PC-3 (cell line): Measurements from ENCODE around the gene DTNBP1. TPM values are rescaled to one million over a fixed set of nuclear protein-coding genes. Genes with fewer than 3 reads are reported as not detected.

ENCODE experiments used
- ATAC-seq: fragments of 200-7000 bp; cut with Tn5 transposase; 2 replicates; pipeline ENCODE4 v1.9.1; 2020; ENCODE audit warnings: mild to moderate bottlenecking, moderate library complexity
- BruUV-seq: library from RNA; stranded (reverse); fragments of 400-500 nt; replicated peaks from 2 replicates; lab custom pipeline; 2021; lab: Mats Ljungman, UMichigan
- CTCF ChIA-PET: fragments of 300-600 bp; sonication (Branson Sonifier 250); formaldehyde crosslinking; loops from one replicate; lab custom pipeline; 2022; ENCODE audit warnings: antibody characterized with exemption; lab: Charles Lee
- POLR2A ChIA-PET: fragments of 300-600 bp; sonication (Branson Sonifier 250); formaldehyde crosslinking; loops from one replicate; lab custom pipeline; 2022; ENCODE audit warnings: antibody characterized with exemption; ENCODE audit not compliant: unreplicated experiment; lab: Charles Lee
- DNase-seq: peaks from one replicate; pipeline ENCODE4 v3.0.0-alpha.2; 2015
- H2AFZ ChIP-seq: fragments of 300-600 bp; sonication (generic); 2 replicates; pipeline ENCODE4 v1.6.0; 2016; ENCODE audit warnings: antibody characterized with exemption, low read length
- H3F3A ChIP-seq: fragments of 300-600 bp; sonication (generic); one replicate; pipeline ENCODE4 v1.6.0; 2017; ENCODE audit warnings: antibody characterized with exemption, low read length, control low read depth, mild to moderate bottlenecking; ENCODE audit not compliant: unreplicated experiment
- H3K27ac ChIP-seq: fragments of 300-600 bp; sonication (generic); 2 replicates; pipeline ENCODE4 v1.5.1; 2016; ENCODE audit warnings: mild to moderate bottlenecking, low read length
- H3K27me3 ChIP-seq: fragments of 300-600 bp; sonication (generic); 2 replicates; pipeline ENCODE4 v1.6.1; 2016; ENCODE audit warnings: low read length, mixed read lengths
- H3K36me3 ChIP-seq: fragments of 300-600 bp; sonication (generic); 2 replicates; pipeline ENCODE4 v1.6.1; 2016; ENCODE audit warnings: low read depth, mixed run types, low read length, mixed read lengths
- H3K4me1 ChIP-seq: fragments of 300-600 bp; sonication (generic); 2 replicates; pipeline ENCODE4 v1.5.1; 2016; ENCODE audit warnings: low read length; ENCODE audit not compliant: insufficient read depth
- H3K4me2 ChIP-seq: fragments of 300-600 bp; sonication (generic); 2 replicates; pipeline ENCODE4 v1.6.0; 2016; ENCODE audit warnings: low read length
- H3K4me3 ChIP-seq: fragments of 300-600 bp; sonication (generic); 2 replicates; pipeline ENCODE4 v1.5.1; 2016; ENCODE audit warnings: mild to moderate bottlenecking, low read length, mixed read lengths
- H3K79me2 ChIP-seq: fragments of 300-600 bp; sonication (generic); 2 replicates; pipeline ENCODE4 v1.6.1; 2017; ENCODE audit warnings: low read length, mixed read lengths
- H3K9ac ChIP-seq: fragments of 300-600 bp; sonication (generic); 2 replicates; pipeline ENCODE4 v1.6.0; 2016; ENCODE audit warnings: mild to moderate bottlenecking, low read length
- H3K9me2 ChIP-seq: fragments of 300-600 bp; sonication (generic); replicated peaks from 2 replicates; pipeline ENCODE4 v1.6.1; 2016; ENCODE audit warnings: mixed run types, low read length, mixed read lengths
- H3K9me3 ChIP-seq: fragments of 300-600 bp; sonication (generic); 2 replicates; pipeline ENCODE4 v1.6.1; 2016; ENCODE audit warnings: low read length, mixed read lengths
- H4K20me1 ChIP-seq: fragments of 300-600 bp; sonication (generic); 2 replicates; pipeline ENCODE4 v1.6.1; 2016; ENCODE audit warnings: low read length, mixed read lengths
- CTCF ChIP-seq: fragments of 300-600 bp; sonication (generic); conservative IDR thresholded peaks from 2 replicates; pipeline ENCODE4 v1.5.1; 2017; ENCODE audit warnings: antibody characterized with exemption, low read depth, mild to moderate bottlenecking, low read length
- EZH2 ChIP-seq: fragments of 300-600 bp; sonication (generic); IDR thresholded peaks from one replicate; pipeline ENCODE4 v1.6.1; 2017; ENCODE audit warnings: antibody characterized with exemption, mild to moderate bottlenecking, low read length; ENCODE audit not compliant: unreplicated experiment
- EZH2phosphoT487 ChIP-seq: fragments of 300-600 bp; sonication (generic); IDR thresholded peaks from 2 replicates; pipeline ENCODE4 v1.6.1; 2018; ENCODE audit warnings: mild to moderate bottlenecking, antibody characterized with exemption, low read length, borderline replicate concordance
- intact Hi-C: fragments of 100-400 bp; cut with micrococcal nuclease; formaldehyde crosslinking; loops from 2 replicates; pipeline ENCODE4 v1.9.0; 2023
- total RNA-seq: library from RNA; depleted of rRNA; stranded (reverse); fragments of >200 nt; gene quantifications from 2 replicates; pipeline ENCODE4 v1.2.3, GENCODE V29; 2014

DTNBP1 gene
- total RNA-seq, 1 experiment from 2014 or later: 7.9 TPM

- Histone ChIP-seq H3F3A (no peaks in the 10 kb centered on the region), H3K9me3 (no peaks in the 10 kb centered on the region), H3K27me3 (no peaks in the 10 kb centered on the region), H3K4me2 (no peak overlapping the region), H3K4me3 (no peak overlapping the region), H3K36me3 (no peaks in the 10 kb centered on the region), H3K79me2 (no peaks in the 10 kb centered on the region; the same call in 1 of the 2 replicates), H3K4me1 (peaks cover 9% of the 10 kb centered on the region), H3K9ac (no peak overlapping the region), H4K20me1 (no peaks in the 10 kb centered on the region), H2AFZ (no peak overlapping the region), H3K27ac (no peak overlapping the region), H3K9me2 (no peaks in the 10 kb centered on the region)
- ATAC-seq: no peak
- intact Hi-C loops: loop anchor here (5.0 to 10.0 kb wide), 2 partner anchors 116 to 379 kb away; partner anchors contain the start of gene JARID2
- TF ChIP-seq EZH2phosphoT487 (no peak), CTCF (peak; percentile 74)
- DNase-seq: peak; percentile 48
- CTCF ChIA-PET: interaction anchor here (0.6 kb wide), 1 partner anchor 203 kb away, joined by 3 read pairs; no protein-coding TSS in a partner anchor
- no TSS peak for BruUV-seq
- POLR2A ChIA-PET: no interaction called here
These were observed 39.3 kb downstream of the DTNBP1 start for GRCh38 chr6:15623276-15624116.

- no peaks in the 10 kb centered on the region for H3K36me3 ChIP-seq
- ATAC-seq (no peak), DNase-seq (no peak)
- H3K4me3 ChIP-seq: no peak overlapping the region
- intact Hi-C loops: loop anchor here (5.0 to 10.0 kb wide), 2 partner anchors 115 to 377 kb away; partner anchors contain the start of gene JARID2
- no peaks in the 10 kb centered on the region; the same call in 1 of the 2 replicates for H3K79me2 ChIP-seq
- H3K27me3 ChIP-seq: no peaks in the 10 kb centered on the region
- TF ChIP-seq CTCF: no peak
- TF ChIP-seq EZH2phosphoT487: no peak
- TF ChIP-seq EZH2: no peak
- H3K4me1 ChIP-seq: peaks cover 7% of the 10 kb centered on the region
- H3F3A ChIP-seq: no peaks in the 10 kb centered on the region
- no peak overlapping the region for H3K9ac ChIP-seq
- no peak overlapping the region for H2AFZ ChIP-seq
- no peaks in the 10 kb centered on the region for H4K20me1 ChIP-seq
- CTCF ChIA-PET: no interaction called here
- no TSS peak for BruUV-seq
- POLR2A ChIA-PET: no interaction called here
- H3K4me2 ChIP-seq: no peak overlapping the region
- no peak overlapping the region for H3K27ac ChIP-seq
- no peaks in the 10 kb centered on the region for H3K9me2 ChIP-seq
- no peaks in the 10 kb centered on the region for H3K9me3 ChIP-seq
These were observed 40.6 kb downstream of the DTNBP1 start for GRCh38 chr6:15622045-15622740.
